ENCODE measurements around the gene POLR2E. TPM values are rescaled to one million over a fixed set of nuclear protein-coding genes. Genes with fewer than 3 reads are reported as not detected.

POLR2E gene
- total RNA-seq, 1 experiment from 2014 or later = 343 TPM

DNA sequence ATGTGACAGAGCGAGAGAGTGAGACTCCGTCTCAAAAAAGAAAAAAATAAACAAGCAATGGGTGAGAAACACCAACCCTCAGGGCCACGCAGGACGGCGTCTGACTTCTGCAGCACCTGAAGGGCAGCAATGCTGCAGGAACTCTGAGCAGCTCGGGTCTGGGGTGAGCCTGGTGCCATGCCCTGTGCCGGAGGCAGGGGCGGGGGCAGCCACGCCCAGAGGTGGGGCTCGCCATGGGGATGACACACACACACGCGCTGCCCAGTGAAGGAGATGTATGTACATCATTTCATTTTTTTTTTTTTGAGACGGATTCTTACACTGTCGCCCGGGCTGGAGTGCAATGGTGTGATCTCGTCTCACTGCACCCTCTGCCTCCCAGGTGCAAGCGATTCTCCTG, 32.9 kb upstream of the POLR2E start:
- no peak overlapping the region for H3K27ac ChIP-seq (ENCODE audit: low read depth, low read length, poor library complexity, severe bottlenecking)
- CTCF ChIA-PET = interaction anchor here (1.4 kb wide), 1 partner anchor 15 kb away, joined by 4 read pairs; no protein-coding TSS in a partner anchor

DNA sequence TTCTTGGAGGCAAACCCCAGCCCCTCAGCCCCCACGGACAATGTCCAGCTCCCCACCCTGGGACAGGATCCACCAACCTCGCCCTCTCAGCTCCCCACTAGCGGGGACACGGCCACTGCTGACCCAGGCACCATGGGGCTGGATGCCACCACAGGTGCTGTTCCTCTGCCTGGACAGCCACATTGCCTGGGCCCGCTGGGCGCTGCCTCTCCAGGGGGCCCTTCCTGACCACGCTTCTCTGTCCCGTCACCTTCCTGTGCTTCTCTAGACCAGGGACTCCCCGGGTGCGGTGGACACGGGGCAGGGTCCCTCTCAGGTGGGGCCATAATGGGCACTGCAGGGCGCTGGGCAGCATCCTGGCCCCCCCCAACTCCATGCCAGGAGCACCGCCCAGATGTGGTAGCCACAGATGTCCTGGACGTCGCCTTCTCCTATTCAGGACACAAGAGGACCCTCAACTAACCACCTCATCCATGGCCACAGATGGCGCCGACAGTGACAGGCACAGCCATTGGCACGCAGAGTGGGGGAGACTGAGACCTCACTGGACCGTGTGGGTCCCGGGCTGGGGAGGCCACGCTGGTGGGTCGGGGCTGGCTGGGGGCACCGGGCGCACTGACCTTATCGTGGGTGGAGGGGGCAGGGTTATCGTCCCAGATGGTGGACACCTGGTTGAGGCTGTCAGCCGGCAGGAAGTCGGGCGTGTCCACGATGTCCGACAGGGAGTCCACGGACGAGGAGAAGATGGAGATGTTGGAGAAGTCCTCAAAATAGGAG, 32.0 kb upstream of the POLR2E start:
- no peak overlapping the region for H3K4me3 ChIP-seq (ENCODE audit: low read depth, low read length, poor library complexity, severe bottlenecking)
- CTCF ChIA-PET = no interaction called here
- no peaks in the 10 kb centered on the region for H3K9me3 ChIP-seq (ENCODE audit: low read depth, low read length, poor library complexity, severe bottlenecking)
- H3K27ac ChIP-seq (ENCODE audit: low read depth, low read length, poor library complexity, severe bottlenecking) = peak overlapping the region; percentile 73
- POLR2A ChIA-PET (ENCODE audit: low non-redundant PET) = no interaction called here
- no TSS peak for BruUV-seq (replicated peaks)
- no peak for TF ChIP-seq EZH2 (IDR thresholded peaks at IDR 0.05; ENCODE audit: borderline replicate concordance, low read depth, low read length, poor library complexity, severe bottlenecking)
- TF ChIP-seq, protein P1, sequence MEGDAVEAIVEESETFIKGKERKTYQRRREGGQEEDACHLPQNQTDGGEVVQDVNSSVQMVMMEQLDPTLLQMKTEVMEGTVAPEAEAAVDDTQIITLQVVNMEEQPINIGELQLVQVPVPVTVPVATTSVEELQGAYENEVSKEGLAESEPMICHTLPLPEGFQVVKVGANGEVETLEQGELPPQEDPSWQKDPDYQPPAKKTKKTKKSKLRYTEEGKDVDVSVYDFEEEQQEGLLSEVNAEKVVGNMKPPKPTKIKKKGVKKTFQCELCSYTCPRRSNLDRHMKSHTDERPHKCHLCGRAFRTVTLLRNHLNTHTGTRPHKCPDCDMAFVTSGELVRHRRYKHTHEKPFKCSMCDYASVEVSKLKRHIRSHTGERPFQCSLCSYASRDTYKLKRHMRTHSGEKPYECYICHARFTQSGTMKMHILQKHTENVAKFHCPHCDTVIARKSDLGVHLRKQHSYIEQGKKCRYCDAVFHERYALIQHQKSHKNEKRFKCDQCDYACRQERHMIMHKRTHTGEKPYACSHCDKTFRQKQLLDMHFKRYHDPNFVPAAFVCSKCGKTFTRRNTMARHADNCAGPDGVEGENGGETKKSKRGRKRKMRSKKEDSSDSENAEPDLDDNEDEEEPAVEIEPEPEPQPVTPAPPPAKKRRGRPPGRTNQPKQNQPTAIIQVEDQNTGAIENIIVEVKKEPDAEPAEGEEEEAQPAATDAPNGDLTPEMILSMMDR (conservative IDR thresholded peaks at IDR 0.05; ENCODE audit: low read depth, low read length) = no peak
- DNase-seq (ENCODE audit: low spot score) = no peak
- peaks cover 18% of the 10 kb centered on the region for H3K36me3 ChIP-seq (ENCODE audit: insufficient read depth, low read length, poor library complexity, severe bottlenecking)
- intact Hi-C loops (cut with micrococcal nuclease; ENCODE audit: unreplicated experiment) = no loop called here
- H3K27me3 ChIP-seq (replicated peaks; ENCODE audit: insufficient read depth, low read depth, low read length, poor library complexity) = no peaks in the 10 kb centered on the region
- H3K4me1 ChIP-seq (ENCODE audit: insufficient read depth, low read length, poor library complexity, severe bottlenecking) = peaks cover 19% of the 10 kb centered on the region

More for the DNA sequence above, 32.9 kb upstream of the POLR2E start:
- Histone ChIP-seq H3K4me3 (ENCODE audit: low read depth, low read length, poor library complexity, severe bottlenecking) (no peak overlapping the region), H3K27me3 (replicated peaks; ENCODE audit: insufficient read depth, low read depth, low read length, poor library complexity) (no peaks in the 10 kb centered on the region), H3K9me3 (ENCODE audit: low read depth, low read length, poor library complexity, severe bottlenecking) (no peaks in the 10 kb centered on the region), H3K36me3 (ENCODE audit: insufficient read depth, low read length, poor library complexity, severe bottlenecking) (peaks cover 14% of the 10 kb centered on the region), H3K4me1 (ENCODE audit: insufficient read depth, low read length, poor library complexity, severe bottlenecking) (peaks cover 24% of the 10 kb centered on the region)
- TF ChIP-seq EZH2 (IDR thresholded peaks at IDR 0.05; ENCODE audit: borderline replicate concordance, low read depth, low read length, poor library complexity, severe bottlenecking) = no peak
- TF ChIP-seq, protein P1 (conservative IDR thresholded peaks at IDR 0.05; ENCODE audit: low read depth, low read length) = no peak
- intact Hi-C loops (cut with micrococcal nuclease; ENCODE audit: unreplicated experiment) = no loop called here
- no TSS peak for BruUV-seq (replicated peaks)
- POLR2A ChIA-PET (ENCODE audit: low non-redundant PET) = no interaction called here
- no peak for DNase-seq (ENCODE audit: low spot score)

DNA sequence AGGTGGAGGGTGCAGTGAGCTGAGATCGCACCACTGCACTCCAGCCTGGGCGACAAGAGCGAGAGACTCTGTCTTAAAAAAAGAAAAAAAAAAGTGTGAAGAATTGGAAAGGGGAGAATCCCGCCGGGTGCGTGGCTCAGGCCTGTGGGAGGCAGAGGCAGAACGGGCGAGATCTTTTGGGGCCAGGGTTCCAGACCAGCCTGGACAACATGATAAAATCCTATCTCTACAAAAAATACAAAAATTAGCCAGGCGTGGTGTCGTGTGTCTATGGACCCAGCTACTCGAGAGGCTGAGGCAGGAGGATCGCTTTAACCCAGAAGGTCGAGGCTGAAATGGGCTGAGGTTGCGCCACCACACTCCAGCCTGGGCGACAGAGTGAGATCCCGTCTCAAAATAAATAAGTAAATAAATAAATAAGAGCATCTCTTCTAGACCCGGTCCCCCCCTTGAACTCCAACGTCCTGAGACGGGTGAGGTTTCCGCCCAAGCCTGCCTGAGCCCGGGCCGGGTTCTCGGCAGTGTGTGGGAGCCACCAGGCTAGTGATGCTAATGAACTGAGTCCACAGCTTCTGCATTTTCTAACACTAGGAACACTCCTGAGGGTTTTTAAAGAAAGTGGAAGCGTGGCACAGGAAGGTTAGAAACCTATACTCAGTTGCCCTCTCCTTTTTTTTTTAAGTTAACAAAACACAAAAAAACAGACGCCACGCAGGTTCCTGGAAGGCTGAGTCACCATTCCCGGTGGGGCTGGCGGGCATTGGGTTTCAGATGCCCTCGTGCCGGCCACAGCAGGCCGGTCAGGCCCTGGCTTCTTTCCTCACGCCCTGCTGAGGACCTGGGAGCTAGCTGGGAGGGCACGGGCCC, 30.7 kb upstream of the POLR2E start:
- Histone ChIP-seq H3K36me3 (ENCODE audit: insufficient read depth, low read length, poor library complexity, severe bottlenecking) (peaks cover 26% of the 10 kb centered on the region), H3K4me1 (ENCODE audit: insufficient read depth, low read length, poor library complexity, severe bottlenecking) (peaks cover 8% of the 10 kb centered on the region), H3K27ac (ENCODE audit: low read depth, low read length, poor library complexity, severe bottlenecking) (peak overlapping the region; percentile 73), H3K4me3 (ENCODE audit: low read depth, low read length, poor library complexity, severe bottlenecking) (no peak overlapping the region), H3K9me3 (ENCODE audit: low read depth, low read length, poor library complexity, severe bottlenecking) (no peaks in the 10 kb centered on the region), H3K27me3 (replicated peaks; ENCODE audit: insufficient read depth, low read depth, low read length, poor library complexity) (no peaks in the 10 kb centered on the region)
- ChIA-PET CTCF (no interaction called here), POLR2A (ENCODE audit: low non-redundant PET) (no interaction called here)
- TF ChIP-seq, protein P1 (conservative IDR thresholded peaks at IDR 0.05; ENCODE audit: low read depth, low read length) = no peak
- TF ChIP-seq EZH2 (IDR thresholded peaks at IDR 0.05; ENCODE audit: borderline replicate concordance, low read depth, low read length, poor library complexity, severe bottlenecking) = no peak
- DNase-seq (ENCODE audit: low spot score) = no peak
- intact Hi-C loops (cut with micrococcal nuclease; ENCODE audit: unreplicated experiment) = no loop called here
- BruUV-seq (replicated peaks) = no TSS peak

Data from A673 (cell line).